Right renal cortex interstitium (tissue), 3 donors: ENCODE measurements around the gene FH. TPM values are rescaled to one million over a fixed set of nuclear protein-coding genes. Genes with fewer than 3 reads are reported as not detected.

Experiments
- DNase-seq, 3 donors: peaks; one replicate each; pipeline ENCODE4 v3.0.0-alpha.2; 2013; ENCODE audit warnings: low read depth in 3 of 3, low spot score in 2 of 3
- polyA plus RNA-seq, 3 donors: library from polyadenylated mRNA; unstranded; fragments of 120-200 nt; gene quantifications; one replicate each; pipeline ENCODE4 v1.2.1, GENCODE V29; 2013; ENCODE audit not compliant: insufficient read length in 3 of 3

The FH gene
- polyA plus RNA-seq, 3 donors: 112 to 114 (median 114) TPM

- DNase-seq: no peak
Observed at GRCh38 chr1:241525026-241525425, 5.5 kb upstream of the FH start.

DNA sequence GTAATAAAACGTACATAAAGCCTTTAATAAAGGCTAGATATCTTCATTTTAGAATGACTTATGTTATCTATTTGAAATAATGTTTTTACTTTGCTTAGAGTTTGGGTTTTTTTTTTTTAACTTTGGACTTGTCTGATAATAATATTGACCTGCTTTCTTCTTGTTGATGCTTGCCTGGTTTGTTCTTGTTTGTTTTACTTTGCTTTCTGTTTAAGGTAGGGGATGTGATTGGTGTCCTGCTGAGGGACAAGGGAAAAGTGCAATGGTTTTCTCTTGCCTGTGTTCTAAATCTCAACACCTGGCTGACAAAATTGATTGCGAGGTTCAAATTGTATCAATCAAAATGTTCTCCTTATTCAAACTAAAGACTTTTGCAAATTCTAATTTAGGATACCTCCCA, 2.2 kb upstream of the FH start:
- no peak for DNase-seq

- DNase-seq: peak in 1 of 3 donors; percentile 8
Observed at GRCh38 chr1:241520080-241520465, 518 bp upstream of the FH start.

- peak in 1 of 3 donors; percentile 12 for DNase-seq
Observed at GRCh38 chr1:241518476-241519307, 863 bp downstream of the FH start.

DNA sequence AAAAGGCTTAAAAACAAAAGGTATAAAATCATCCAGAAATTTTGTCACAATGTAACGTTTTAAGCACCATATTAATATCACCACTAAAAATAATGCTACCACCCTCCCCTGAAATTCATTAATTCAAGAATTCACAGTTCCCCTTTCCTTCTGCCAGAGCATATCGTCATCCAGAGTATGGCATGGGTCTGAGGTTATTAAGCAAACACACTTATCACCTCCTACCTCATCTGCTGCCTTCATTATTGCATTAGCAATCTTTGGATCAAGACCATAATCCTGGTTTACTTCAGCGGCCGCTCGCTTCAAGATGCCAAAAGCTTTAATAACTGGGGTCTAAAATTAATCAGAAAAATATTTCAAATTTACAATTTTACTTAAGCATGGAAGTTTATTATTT, 6.2 kb downstream of the FH start:
- DNase-seq: no peak

- DNase-seq: no peak
Observed at GRCh38 chr1:241507189-241507863, 12.2 kb downstream of the FH start.

GRCh38 chr1:241503444-241503843, 16.1 kb downstream of the FH start:
- no peak for DNase-seq

GRCh38 chr1:241499910-241500309, 19.6 kb downstream of the FH start:
- peak in 2 of 3 donors; percentile 3 to 29 for DNase-seq

- no peak for DNase-seq
Observed at GRCh38 chr1:241495741-241496140, 23.8 kb downstream of the FH start.

DNA sequence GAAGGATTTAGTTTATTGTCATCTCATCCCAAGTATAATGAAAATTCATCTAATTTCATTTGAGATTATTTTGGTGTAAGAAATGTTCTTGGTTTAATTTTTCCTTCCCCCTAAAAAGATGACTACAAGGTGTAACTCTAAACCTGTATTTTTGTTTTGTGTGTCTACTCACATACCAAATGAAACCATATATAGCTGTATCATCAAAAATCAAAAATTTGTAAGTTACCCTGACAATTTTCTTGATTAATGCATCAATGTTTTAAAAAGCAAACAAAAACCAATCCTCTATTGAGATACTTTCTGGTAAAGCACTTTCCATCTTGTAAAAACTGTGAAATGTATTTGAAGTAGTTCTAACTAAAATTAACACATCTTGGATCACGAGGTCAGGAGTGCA, 30.8 kb downstream of the FH start:
- DNase-seq: no peak

DNA sequence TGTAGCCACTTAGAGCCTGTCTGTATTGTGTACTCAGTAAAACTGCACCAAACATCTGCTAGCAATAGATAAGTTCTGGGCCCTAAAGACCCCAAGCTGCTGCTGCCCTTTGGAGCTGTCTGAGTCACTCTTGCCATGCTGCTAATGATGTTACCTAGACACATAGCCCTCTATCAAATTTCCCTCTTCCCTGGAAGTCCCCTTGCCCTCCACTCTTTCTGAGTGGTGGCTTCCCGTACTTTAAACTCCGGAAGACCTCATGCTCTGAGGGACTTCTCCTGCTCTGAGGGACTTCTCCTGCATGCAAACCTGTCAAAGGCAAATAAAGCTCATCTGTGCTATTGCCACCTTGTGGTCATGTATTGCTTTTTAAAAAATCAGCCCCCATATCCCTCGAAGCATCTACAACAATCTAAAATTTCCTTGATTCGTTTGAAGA, 34.0 kb downstream of the FH start:
- no peak for DNase-seq

DNA sequence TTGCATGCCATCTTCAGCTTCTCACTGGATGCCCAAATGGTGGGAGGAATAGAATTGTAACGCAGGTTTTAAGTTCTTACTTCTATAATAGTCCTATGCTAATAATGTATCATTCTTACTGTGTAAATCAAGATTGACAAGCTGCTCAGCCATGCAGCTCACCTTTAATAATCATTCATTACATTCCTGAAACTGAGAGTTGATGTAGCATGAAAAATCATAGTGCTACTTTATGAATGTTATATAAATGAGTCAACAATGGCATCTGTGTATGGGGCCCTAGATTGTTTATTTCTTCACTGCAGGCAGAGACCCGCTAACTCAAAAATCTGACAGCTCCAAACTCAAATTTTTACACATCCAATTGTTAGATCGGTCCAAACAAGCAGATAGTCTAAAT, 34.4 kb downstream of the FH start:
- DNase-seq: no peak

DNA sequence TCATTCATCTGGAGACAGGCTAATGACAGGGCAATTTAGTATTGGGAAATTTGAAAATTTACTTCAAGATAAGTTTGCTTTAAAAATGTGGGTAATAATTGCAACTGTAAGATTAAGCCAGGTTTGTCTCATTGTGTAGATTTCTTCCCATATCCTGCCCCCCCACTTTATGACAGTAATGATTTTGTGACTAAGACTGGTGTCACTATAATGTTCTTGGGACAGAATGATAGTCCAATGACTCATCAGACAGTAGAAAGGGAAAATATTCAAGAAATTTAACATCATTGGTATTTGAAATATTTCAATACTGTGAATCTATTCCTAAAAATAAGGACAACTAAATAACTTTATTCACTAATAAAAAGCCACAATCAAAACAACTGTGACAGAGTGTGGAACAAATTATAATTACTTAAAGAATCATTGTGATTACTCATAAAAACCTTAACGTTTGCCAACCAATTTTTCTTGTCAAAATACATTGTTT, 36.7 kb downstream of the FH start:
- no peak for DNase-seq

- DNase-seq: no peak
Observed at GRCh38 chr1:241479294-241479693, 40.3 kb downstream of the FH start.

- no peak for DNase-seq
Observed at GRCh38 chr1:241475671-241476070, 43.9 kb downstream of the FH start.

DNA sequence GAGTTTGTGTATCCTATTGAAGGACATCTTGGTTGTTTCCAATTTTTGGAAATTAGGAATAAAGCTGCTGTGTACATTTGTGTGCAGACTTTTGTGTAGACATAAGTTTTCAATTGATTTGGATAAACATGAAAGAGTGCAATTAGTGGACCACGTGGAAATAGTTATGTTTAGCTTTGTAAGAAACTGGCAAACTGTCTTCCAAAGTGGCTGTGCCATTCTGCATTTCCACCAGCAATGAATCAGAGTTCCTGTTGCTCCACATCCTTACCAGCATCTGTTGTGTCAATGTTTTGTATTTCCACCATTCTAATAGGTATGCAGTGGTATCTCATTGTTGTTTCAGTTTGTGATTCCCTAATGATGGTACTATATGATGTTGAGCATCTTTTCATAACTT, 46.5 kb downstream of the FH start:
- DNase-seq: no peak

DNA sequence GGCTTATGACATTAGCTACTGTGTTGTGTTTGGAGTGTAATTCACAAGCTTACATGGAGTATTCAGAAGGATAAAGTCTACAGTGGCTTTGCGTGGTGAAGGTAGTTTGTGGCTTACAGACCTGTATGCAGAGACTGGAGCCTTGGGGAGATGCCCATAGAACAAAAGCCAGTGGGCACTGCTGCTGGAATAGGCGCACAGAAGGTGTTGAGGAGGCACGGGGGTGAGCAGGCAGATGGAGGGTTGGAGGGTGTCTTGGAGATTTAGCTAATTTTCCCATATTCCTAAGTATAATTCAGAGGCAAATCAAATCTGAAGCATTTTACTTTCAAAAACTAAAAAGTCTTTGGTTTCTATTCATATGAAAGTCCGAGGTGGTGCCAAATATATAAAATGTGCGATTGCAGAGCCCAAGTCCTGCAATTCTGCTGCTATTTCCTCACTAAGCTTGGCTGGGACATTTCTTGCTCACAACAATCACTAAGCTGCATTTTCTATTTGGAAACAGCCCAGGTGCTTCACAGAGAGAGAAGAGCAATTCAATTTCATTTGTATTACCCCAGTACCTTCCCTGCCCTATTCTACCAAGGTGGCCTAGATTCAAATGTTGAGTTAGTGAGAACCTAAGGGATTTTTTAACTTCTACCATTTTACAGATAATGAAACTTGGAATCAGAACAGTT, 48.5 kb downstream of the FH start:
- no peak for DNase-seq

GRCh38 chr1:241470361-241470760, 49.2 kb downstream of the FH start:
- DNase-seq: no peak

DNA sequence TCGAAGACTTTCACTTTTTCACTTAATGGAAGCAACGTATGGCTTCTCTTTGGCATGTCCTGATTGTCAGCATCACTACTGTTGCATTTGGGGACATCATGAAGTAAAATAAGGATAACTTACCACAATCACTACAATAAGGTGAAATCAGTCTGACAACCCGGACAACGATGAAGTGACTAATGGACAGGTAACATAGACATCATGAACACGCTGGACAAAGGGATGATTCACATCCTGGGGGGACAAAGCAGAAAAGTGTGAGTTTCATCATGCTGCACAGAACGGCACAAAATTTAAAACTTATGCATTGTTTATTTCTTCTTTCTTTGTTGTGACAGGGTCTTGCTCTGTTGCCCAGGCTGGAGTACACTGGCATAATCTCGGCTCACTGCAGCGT, 53.9 kb downstream of the FH start:
- DNase-seq: no peak

DNA sequence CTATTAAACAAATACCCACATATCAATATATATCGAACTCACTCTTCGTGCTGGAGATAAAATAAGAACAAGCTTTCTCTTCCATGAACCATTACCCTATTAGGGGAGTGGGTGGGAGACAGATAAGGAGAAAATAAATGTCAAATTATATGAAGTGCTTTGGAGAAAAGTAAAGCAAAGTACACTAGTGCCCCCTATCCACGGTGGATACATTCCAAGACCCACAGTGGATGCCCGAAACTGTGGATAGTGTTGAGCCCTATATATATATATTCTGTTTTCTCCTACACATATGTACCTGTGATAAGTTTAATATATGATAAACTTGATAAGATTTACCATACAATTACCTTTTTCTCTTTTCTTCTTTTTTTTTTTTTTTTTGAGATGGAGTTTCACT, 54.6 kb downstream of the FH start:
- DNase-seq: no peak

DNA sequence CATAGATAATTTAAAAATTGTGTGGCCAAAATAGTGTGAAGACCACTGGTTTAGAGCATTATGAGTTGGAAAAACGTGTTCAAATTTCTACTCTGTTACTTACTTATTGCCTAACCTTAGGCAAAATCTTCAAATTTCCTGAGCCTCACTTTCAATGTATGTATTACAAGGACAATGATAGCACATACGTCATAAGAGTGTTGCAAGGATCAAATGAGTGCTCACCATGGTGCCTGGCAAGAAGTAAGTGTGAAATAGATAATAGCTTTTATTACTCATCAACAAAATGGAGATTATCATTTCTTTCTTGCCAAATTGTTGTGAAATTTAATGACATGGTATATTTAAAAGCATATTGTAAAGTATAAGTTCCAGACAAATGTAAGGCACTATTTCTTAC, 57.2 kb downstream of the FH start:
- no peak for DNase-seq
